Esophagus squamous epithelium (tissue), 4 donors: Measurements from ENCODE around the gene PARP4.
"Not testable (repeated sequence)": the region's sequence is repeated elsewhere in the genome, so short reads cannot be mapped to it uniquely, and the experiment has no call there.

Experiments used
- CTCF ChIP-seq, 6 experiments: fragments of 450-650 bp in 4 of 6; fragments of 200-600 bp in 2 of 6; sonication (generic) in 2 of 6; IDR thresholded peaks; one replicate each; pipeline ENCODE4 v1.5.1; 2016 to 2019; ENCODE audit warnings: antibody characterized with exemption in 6 of 6, mild to moderate bottlenecking in 4 of 6, moderate library complexity in 4 of 6
- POLR2A ChIP-seq, 4 donors: fragments of 450-650 bp; IDR thresholded peaks; one replicate each; pipeline ENCODE4 v1.6.1; 2017; ENCODE audit warnings: antibody characterized with exemption in 4 of 4, mild to moderate bottlenecking in 4 of 4, moderate library complexity in 3 of 4

DNA sequence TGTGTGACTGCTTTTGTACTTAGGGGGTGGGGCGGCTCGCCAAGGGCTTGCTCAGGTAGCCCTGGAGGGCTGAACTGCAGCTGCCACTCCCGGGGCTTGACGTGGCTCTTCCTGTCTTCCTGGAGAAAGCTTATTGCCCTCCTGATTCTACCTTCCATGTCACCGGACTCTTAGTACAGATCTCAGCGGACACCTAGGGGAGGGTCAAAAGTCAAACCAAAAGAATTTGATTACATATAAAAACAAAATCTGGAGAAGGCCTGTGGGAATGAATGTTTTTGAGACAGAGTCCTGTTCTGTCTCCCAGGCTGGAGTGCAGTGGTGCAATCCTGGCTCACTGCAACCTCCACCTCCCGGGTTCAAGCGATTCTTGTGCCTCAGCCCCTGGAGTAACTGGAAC lies 24.5 kb downstream of the PARP4 start:
- TF ChIP-seq CTCF, POLR2A (IDR thresholded peaks at IDR 0.05): not testable (repeated sequence)
